Parathyroid adenoma (tissue), 2 donors: ENCODE results near the gene LRRC73.

Source experiments
- H2AFZ ChIP-seq: fragments of 300-600 bp; sonication (generic); one replicate; pipeline ENCODE4 v1.7.0; 2017; ENCODE audit warnings: antibody characterized with exemption, mild to moderate bottlenecking
- H3K27ac ChIP-seq: fragments of 300-600 bp; sonication (generic); one replicate; pipeline ENCODE4 v1.7.0; 2017
- H3K27me3 ChIP-seq: fragments of 300-600 bp; sonication (generic); one replicate; pipeline ENCODE4 v1.7.0; 2017; ENCODE audit warnings: low read length; ENCODE audit not compliant: control insufficient read depth, insufficient read depth
- H3K36me3 ChIP-seq: fragments of 300-600 bp; sonication (generic); one replicate; pipeline ENCODE4 v1.7.0; 2017; ENCODE audit warnings: low read length; ENCODE audit not compliant: control insufficient read depth, insufficient read depth
- H3K4me1 ChIP-seq: fragments of 300-600 bp; sonication (generic); one replicate; pipeline ENCODE4 v1.7.0; 2017; ENCODE audit warnings: control low read depth
- H3K4me2 ChIP-seq: fragments of 300-600 bp; sonication (generic); one replicate; pipeline ENCODE4 v1.7.0; 2017; ENCODE audit warnings: low read length
- H3K4me3 ChIP-seq: fragments of 300-600 bp; sonication (generic); one replicate; pipeline ENCODE4 v1.7.0; 2017; ENCODE audit warnings: low read depth, low read length
- H3K79me2 ChIP-seq: fragments of 300-600 bp; sonication (generic); one replicate; pipeline ENCODE4 v1.7.0; 2017; ENCODE audit warnings: control low read depth
- H3K9ac ChIP-seq: fragments of 300-600 bp; sonication (generic); one replicate; pipeline ENCODE4 v1.7.0; 2017; ENCODE audit warnings: mild to moderate bottlenecking
- H3K9me3 ChIP-seq: fragments of 300-600 bp; sonication (generic); one replicate; pipeline ENCODE4 v1.7.0; 2017; ENCODE audit warnings: low read length; ENCODE audit not compliant: control insufficient read depth
- TF ChIP-seq, protein P1 (sequence below): fragments of 300-600 bp; sonication (generic); IDR thresholded peaks from one replicate; pipeline ENCODE4 v1.7.0; 2017; ENCODE audit warnings: antibody characterized with exemption, mild to moderate bottlenecking
- donor health status: primary hyperparathyroidism.

The LRRC73 gene

DNA sequence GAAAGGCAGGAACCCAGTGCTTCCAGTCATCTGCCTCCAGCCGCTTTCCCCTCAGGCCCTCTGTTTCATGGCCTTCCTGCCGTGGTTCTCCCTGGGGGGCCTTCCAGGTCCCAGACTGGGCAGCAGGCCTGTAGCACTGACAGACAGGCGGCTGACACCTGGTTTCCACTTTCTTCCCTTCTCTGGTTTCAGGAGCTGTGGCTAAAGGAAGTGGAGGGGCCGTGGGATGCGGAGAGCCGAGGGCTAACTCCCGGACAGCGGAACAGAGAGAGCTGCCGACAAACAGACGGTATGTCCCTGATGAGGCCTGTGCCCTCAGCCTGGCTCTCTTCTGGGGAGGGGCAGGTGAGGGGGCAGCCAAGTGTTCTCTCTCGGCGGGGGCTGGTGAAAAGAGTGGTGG lies 12.5 kb downstream of the LRRC73 start:
- H2AFZ ChIP-seq, result no peak overlapping the region
- TF ChIP-seq, protein P1, sequence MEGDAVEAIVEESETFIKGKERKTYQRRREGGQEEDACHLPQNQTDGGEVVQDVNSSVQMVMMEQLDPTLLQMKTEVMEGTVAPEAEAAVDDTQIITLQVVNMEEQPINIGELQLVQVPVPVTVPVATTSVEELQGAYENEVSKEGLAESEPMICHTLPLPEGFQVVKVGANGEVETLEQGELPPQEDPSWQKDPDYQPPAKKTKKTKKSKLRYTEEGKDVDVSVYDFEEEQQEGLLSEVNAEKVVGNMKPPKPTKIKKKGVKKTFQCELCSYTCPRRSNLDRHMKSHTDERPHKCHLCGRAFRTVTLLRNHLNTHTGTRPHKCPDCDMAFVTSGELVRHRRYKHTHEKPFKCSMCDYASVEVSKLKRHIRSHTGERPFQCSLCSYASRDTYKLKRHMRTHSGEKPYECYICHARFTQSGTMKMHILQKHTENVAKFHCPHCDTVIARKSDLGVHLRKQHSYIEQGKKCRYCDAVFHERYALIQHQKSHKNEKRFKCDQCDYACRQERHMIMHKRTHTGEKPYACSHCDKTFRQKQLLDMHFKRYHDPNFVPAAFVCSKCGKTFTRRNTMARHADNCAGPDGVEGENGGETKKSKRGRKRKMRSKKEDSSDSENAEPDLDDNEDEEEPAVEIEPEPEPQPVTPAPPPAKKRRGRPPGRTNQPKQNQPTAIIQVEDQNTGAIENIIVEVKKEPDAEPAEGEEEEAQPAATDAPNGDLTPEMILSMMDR, result no peak
- no peaks in the 10 kb centered on the region for H3K9me3 ChIP-seq
- peaks cover 6% of the 10 kb centered on the region for H3K79me2 ChIP-seq
- no peak overlapping the region for H3K4me3 ChIP-seq
- no peak overlapping the region for H3K27ac ChIP-seq
- no peak overlapping the region for H3K9ac ChIP-seq
- H3K4me2 ChIP-seq, result no peak overlapping the region
- no peaks in the 10 kb centered on the region for H3K27me3 ChIP-seq
- peaks cover 2% of the 10 kb centered on the region for H3K4me1 ChIP-seq
- H3K36me3 ChIP-seq, result no peaks in the 10 kb centered on the region

DNA sequence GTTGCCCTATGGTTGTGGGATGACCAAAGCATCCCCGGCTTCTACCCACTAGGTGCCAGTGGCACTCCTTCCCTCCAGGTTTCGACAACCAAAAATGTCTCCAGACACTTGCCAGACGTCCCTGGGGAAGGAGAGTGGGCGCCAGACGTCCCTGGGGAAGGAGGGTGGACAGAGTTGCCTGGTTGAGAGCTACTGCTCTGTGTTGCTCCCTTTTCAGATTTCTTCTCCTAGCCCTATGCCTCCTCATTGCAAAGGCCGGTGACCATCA lies 13.1 kb downstream of the LRRC73 start:
- Histone ChIP-seq H2AFZ (no peak overlapping the region), H3K27me3 (no peaks in the 10 kb centered on the region), H3K9ac (no peak overlapping the region), H3K4me3 (no peak overlapping the region), H3K9me3 (no peaks in the 10 kb centered on the region), H3K27ac (no peak overlapping the region), H3K36me3 (no peaks in the 10 kb centered on the region), H3K4me1 (peaks cover 2% of the 10 kb centered on the region), H3K4me2 (no peak overlapping the region), H3K79me2 (peaks cover 9% of the 10 kb centered on the region)
- TF ChIP-seq, protein P1, result no peak

DNA sequence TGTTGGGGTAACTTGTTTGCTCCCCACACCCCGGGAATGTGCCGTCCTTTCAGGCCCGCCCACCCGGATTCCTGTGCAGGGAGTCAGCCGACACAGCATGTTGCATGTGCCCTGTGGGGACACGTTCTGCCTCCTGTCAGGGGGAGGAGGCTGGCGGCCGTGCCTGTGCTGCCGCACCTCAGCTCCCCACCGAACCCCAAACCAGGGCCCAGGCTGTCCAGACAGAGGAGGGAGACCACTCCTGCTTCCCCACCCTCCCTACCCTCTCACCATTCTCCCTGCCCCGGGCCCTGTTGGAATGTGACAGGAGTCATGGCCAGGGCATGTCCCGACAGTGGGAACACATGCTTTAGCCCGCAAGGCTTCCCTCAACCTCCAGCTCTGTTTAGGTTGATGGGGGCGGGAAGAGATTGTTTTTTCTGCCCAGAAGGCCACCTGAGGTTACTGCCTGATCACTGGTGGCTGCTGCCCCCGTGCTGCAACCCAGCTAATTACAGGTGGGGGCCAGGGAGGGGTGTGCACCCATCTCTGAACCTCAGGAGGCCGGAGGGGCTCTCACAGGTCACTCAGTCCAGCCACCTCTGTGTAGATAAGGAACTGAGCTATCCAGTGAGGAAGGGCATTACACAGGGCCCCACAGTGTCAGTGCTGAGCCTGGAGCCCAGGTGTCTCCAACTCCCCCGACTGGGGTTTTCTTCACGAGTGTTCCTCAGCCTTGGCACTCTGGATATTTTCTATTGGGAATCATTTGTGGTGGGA lies 13.6 kb downstream of the LRRC73 start:
- no peaks in the 10 kb centered on the region for H3K27me3 ChIP-seq
- H3K36me3 ChIP-seq, result no peaks in the 10 kb centered on the region
- H3K9me3 ChIP-seq, result no peaks in the 10 kb centered on the region
- no peak overlapping the region for H3K4me2 ChIP-seq
- no peak overlapping the region for H2AFZ ChIP-seq
- TF ChIP-seq, protein P1, result peak; percentile 45
- H3K4me3 ChIP-seq, result no peak overlapping the region
- peaks cover 2% of the 10 kb centered on the region for H3K4me1 ChIP-seq
- no peak overlapping the region for H3K9ac ChIP-seq
- peaks cover 9% of the 10 kb centered on the region for H3K79me2 ChIP-seq
- H3K27ac ChIP-seq, result no peak overlapping the region

DNA sequence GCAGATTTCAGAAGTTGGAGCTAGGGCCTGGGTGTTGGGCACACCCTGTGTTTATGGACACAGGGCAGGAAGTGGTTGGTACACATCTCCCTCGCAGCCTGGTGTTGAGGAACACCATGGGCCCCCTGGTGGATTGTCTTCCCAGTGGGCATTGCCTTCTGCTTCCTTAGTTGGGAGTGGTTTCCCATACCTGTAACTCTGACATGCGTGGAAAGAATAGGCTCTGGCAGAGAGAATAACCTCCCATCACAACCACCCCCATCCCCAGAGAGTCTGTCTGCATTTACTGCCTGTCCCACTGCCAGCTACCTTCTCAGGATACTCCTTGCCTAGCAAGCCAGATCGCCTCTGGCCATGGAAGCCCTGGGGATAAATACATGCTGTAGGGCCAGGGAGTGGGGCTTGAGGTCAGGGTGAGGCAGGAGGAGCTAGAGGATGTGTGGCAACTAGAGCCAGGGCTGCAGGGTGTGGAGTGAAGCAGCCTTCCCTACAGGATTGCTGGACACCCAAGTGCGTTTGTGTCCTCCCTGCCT lies 14.7 kb downstream of the LRRC73 start:
- no peaks in the 10 kb centered on the region for H3K36me3 ChIP-seq
- no peak overlapping the region for H3K27ac ChIP-seq
- H2AFZ ChIP-seq, result no peak overlapping the region
- H3K4me1 ChIP-seq, result peaks cover 2% of the 10 kb centered on the region
- H3K79me2 ChIP-seq, result peaks cover 9% of the 10 kb centered on the region
- no peaks in the 10 kb centered on the region for H3K9me3 ChIP-seq
- H3K4me3 ChIP-seq, result no peak overlapping the region
- no peaks in the 10 kb centered on the region for H3K27me3 ChIP-seq
- TF ChIP-seq, protein P1, result no peak
- no peak overlapping the region for H3K4me2 ChIP-seq
- no peak overlapping the region for H3K9ac ChIP-seq

DNA sequence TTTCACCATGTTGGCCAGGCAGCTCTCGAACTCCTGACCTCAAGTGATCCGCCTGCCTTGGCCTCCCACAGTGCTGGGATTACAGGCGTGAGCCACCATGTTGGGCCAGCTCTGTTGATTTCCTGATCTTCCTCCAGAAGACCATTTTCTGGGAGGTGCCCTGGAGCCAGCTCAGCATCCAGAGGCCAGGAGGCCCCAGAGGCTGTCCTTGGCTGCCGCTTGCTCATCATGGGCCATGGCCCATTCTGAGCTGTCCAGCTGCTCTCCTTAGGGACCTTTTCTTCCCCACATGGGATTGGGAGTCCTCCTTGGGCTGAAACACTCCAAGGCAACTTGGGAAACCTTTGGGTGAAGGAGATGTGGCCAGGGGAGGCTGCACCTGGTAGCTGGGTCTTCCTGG lies 15.4 kb downstream of the LRRC73 start:
- H3K4me1 ChIP-seq, result peaks cover 2% of the 10 kb centered on the region
- peaks cover 15% of the 10 kb centered on the region for H3K79me2 ChIP-seq
- H3K36me3 ChIP-seq, result no peaks in the 10 kb centered on the region
- TF ChIP-seq, protein P1, result no peak
- no peak overlapping the region for H2AFZ ChIP-seq
- no peak overlapping the region for H3K9ac ChIP-seq
- H3K9me3 ChIP-seq, result no peaks in the 10 kb centered on the region
- H3K4me2 ChIP-seq, result no peak overlapping the region
- no peaks in the 10 kb centered on the region for H3K27me3 ChIP-seq
- no peak overlapping the region for H3K4me3 ChIP-seq
- no peak overlapping the region for H3K27ac ChIP-seq
